Measurements from ENCODE around the gene CXCR6.

The CXCR6 gene

GRCh38 chr3:45922039-45922326, 21.3 kb upstream of the CXCR6 start:
- Histone ChIP-seq H3K36me3 (ENCODE audit: control insufficient read depth, insufficient read depth, low read length) (peaks cover 3% of the 10 kb centered on the region), H3K4me1 (ENCODE audit: control insufficient read depth, insufficient read depth, low read length) (no peaks in the 10 kb centered on the region), H3K4me3 (ENCODE audit: insufficient read depth, low read depth, low read length) (no peak overlapping the region), H3K27ac (ENCODE audit: insufficient read depth, low read depth, low read length, poor library complexity, severe bottlenecking) (no peak overlapping the region), H3K27me3 (ENCODE audit: control insufficient read depth, insufficient read depth, low read length, poor library complexity, severe bottlenecking) (no peaks in the 10 kb centered on the region), H3K9me3 (ENCODE audit: control insufficient read depth, low read length) (no peaks in the 10 kb centered on the region)
- 91 to 93% methylated on average over 3 of the region's 3 CpGs for WGBS, 2 experiments

DNA sequence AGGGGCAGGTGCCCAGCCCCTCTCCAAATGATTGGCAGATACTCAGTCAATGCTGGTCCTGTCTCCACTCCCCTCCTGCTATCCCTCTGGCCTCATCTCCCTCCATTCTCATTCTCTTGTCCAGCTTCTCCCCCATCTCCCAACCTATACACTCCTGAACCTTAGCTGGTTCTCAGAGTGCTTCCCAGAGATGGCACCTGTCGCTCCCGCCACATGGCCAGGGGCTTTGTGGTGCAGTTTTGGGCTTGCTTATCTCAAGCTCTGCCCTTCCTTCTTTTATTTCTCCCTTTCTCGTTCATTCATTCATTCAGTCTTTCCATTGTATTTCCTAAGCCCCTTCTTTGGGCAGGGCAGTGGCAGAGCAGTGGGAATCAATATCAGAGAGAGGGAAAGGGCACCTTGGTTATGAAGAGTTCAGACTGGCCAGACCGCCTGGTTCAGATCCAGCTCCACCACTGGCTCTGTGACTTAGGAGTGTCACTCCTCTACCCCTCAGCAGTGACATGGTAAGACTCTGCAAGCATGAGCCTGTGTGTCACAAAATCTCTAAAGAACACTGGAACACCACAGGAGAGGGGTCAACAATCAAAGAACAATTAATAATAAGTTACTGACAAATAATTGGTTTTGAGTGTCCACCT, 20.2 kb upstream of the CXCR6 start:
- Histone ChIP-seq H3K9me3 (ENCODE audit: control insufficient read depth, low read length) (no peaks in the 10 kb centered on the region), H3K27me3 (ENCODE audit: control insufficient read depth, insufficient read depth, low read length, poor library complexity, severe bottlenecking) (no peaks in the 10 kb centered on the region), H3K4me3 (ENCODE audit: insufficient read depth, low read depth, low read length) (no peak overlapping the region), H3K27ac (ENCODE audit: insufficient read depth, low read depth, low read length, poor library complexity, severe bottlenecking) (no peak overlapping the region), H3K36me3 (ENCODE audit: control insufficient read depth, insufficient read depth, low read length) (peaks cover 3% of the 10 kb centered on the region), H3K4me1 (ENCODE audit: control insufficient read depth, insufficient read depth, low read length) (no peaks in the 10 kb centered on the region)
- WGBS, 2 experiments = 92 to 96% methylated on average over 4 of the region's 4 CpGs

GRCh38 chr3:45923755-45924154, 19.5 kb upstream of the CXCR6 start:
- peaks cover 3% of the 10 kb centered on the region for H3K36me3 ChIP-seq (ENCODE audit: control insufficient read depth, insufficient read depth, low read length)
- H3K4me3 ChIP-seq (ENCODE audit: insufficient read depth, low read depth, low read length) = no peak overlapping the region
- no peaks in the 10 kb centered on the region for H3K9me3 ChIP-seq (ENCODE audit: control insufficient read depth, low read length)
- no peaks in the 10 kb centered on the region for H3K27me3 ChIP-seq (ENCODE audit: control insufficient read depth, insufficient read depth, low read length, poor library complexity, severe bottlenecking)
- no peaks in the 10 kb centered on the region for H3K4me1 ChIP-seq (ENCODE audit: control insufficient read depth, insufficient read depth, low read length)
- H3K27ac ChIP-seq (ENCODE audit: insufficient read depth, low read depth, low read length, poor library complexity, severe bottlenecking) = no peak overlapping the region
- WGBS, 2 experiments = 73 to 79% methylated on average over 3 of the region's 3 CpGs

DNA sequence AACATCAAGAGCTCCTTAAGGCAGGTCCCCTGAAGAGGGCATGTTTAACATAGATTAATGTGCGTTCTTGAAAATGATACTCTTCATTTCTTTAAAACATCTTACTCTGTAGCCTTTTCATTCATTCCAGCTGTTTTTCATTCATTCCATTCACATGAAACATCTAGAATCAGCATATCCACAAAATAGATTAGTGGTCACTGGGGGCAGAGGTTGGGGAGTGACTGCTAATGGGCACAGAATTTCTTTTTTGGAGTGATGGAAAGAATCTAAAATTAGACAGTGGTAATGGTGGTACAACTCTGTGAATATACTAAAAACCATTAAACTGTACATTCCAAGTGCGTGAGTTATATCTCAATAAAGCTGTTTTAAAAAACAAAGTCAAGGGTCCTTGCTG, 15.4 kb upstream of the CXCR6 start:
- H3K27ac ChIP-seq (ENCODE audit: insufficient read depth, low read depth, low read length, poor library complexity, severe bottlenecking) = no peak overlapping the region
- WGBS, 2 experiments = 91 to 98% methylated on average over 2 of the region's 2 CpGs
- peaks cover 12% of the 10 kb centered on the region for H3K36me3 ChIP-seq (ENCODE audit: control insufficient read depth, insufficient read depth, low read length)
- no peak overlapping the region for H3K4me3 ChIP-seq (ENCODE audit: insufficient read depth, low read depth, low read length)
- H3K27me3 ChIP-seq (ENCODE audit: control insufficient read depth, insufficient read depth, low read length, poor library complexity, severe bottlenecking) = no peaks in the 10 kb centered on the region
- H3K9me3 ChIP-seq (ENCODE audit: control insufficient read depth, low read length) = no peaks in the 10 kb centered on the region
- H3K4me1 ChIP-seq (ENCODE audit: control insufficient read depth, insufficient read depth, low read length) = no peaks in the 10 kb centered on the region

GRCh38 chr3:45929042-45929679, 14.1 kb upstream of the CXCR6 start:
- 86 to 88% methylated on average over 9 of the region's 9 CpGs for WGBS, 2 experiments
- no peak overlapping the region for H3K27ac ChIP-seq (ENCODE audit: insufficient read depth, low read depth, low read length, poor library complexity, severe bottlenecking)
- no peak overlapping the region for H3K4me3 ChIP-seq (ENCODE audit: insufficient read depth, low read depth, low read length)
- H3K27me3 ChIP-seq (ENCODE audit: control insufficient read depth, insufficient read depth, low read length, poor library complexity, severe bottlenecking) = no peaks in the 10 kb centered on the region
- peaks cover 12% of the 10 kb centered on the region for H3K36me3 ChIP-seq (ENCODE audit: control insufficient read depth, insufficient read depth, low read length)
- H3K9me3 ChIP-seq (ENCODE audit: control insufficient read depth, low read length) = no peaks in the 10 kb centered on the region
- no peaks in the 10 kb centered on the region for H3K4me1 ChIP-seq (ENCODE audit: control insufficient read depth, insufficient read depth, low read length)

DNA sequence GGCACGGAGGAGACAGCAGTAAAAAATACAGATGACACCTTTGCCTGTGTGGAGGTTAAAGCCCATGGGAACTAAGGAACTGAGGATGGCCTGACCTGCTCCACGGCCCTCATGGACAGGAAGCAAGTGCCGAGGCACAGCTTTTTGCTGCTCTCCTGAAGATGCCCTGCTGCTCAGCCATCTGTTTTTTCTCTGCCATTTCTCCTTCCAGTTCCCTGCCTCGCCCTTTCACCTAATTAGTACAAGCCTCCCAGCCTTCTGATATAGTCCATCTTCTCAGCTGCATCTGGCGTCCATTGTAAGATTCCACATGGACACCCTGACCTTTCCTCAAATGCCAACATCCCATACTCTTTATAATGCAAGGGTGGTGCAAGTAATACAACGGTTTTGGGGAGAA, 11.8 kb upstream of the CXCR6 start:
- no peak overlapping the region for H3K27ac ChIP-seq (ENCODE audit: insufficient read depth, low read depth, low read length, poor library complexity, severe bottlenecking)
- no peaks in the 10 kb centered on the region for H3K27me3 ChIP-seq (ENCODE audit: control insufficient read depth, insufficient read depth, low read length, poor library complexity, severe bottlenecking)
- H3K36me3 ChIP-seq (ENCODE audit: control insufficient read depth, insufficient read depth, low read length) = peaks cover 16% of the 10 kb centered on the region
- no peaks in the 10 kb centered on the region for H3K9me3 ChIP-seq (ENCODE audit: control insufficient read depth, low read length)
- 92 to 93% methylated on average over 6 of the region's 6 CpGs for WGBS, 2 experiments
- no peaks in the 10 kb centered on the region for H3K4me1 ChIP-seq (ENCODE audit: control insufficient read depth, insufficient read depth, low read length)
- H3K4me3 ChIP-seq (ENCODE audit: insufficient read depth, low read depth, low read length) = no peak overlapping the region

- 94 to 97% methylated on average over 4 of the region's 4 CpGs for WGBS, 2 experiments
- peaks cover 19% of the 10 kb centered on the region for H3K36me3 ChIP-seq (ENCODE audit: control insufficient read depth, insufficient read depth, low read length)
- no peak overlapping the region for H3K4me3 ChIP-seq (ENCODE audit: insufficient read depth, low read depth, low read length)
- no peaks in the 10 kb centered on the region for H3K4me1 ChIP-seq (ENCODE audit: control insufficient read depth, insufficient read depth, low read length)
- H3K27ac ChIP-seq (ENCODE audit: insufficient read depth, low read depth, low read length, poor library complexity, severe bottlenecking) = no peak overlapping the region
- H3K27me3 ChIP-seq (ENCODE audit: control insufficient read depth, insufficient read depth, low read length, poor library complexity, severe bottlenecking) = no peaks in the 10 kb centered on the region
- no peaks in the 10 kb centered on the region for H3K9me3 ChIP-seq (ENCODE audit: control insufficient read depth, low read length)
Measured at GRCh38 chr3:45932112-45932511, 11.2 kb upstream of the CXCR6 start.

GRCh38 chr3:45933591-45933990, 9.7 kb upstream of the CXCR6 start:
- 93% methylated on average over 4 of the region's 4 CpGs for WGBS, 2 experiments
- Histone ChIP-seq H3K27ac (ENCODE audit: insufficient read depth, low read depth, low read length, poor library complexity, severe bottlenecking) (no peak overlapping the region), H3K9me3 (ENCODE audit: control insufficient read depth, low read length) (no peaks in the 10 kb centered on the region), H3K36me3 (ENCODE audit: control insufficient read depth, insufficient read depth, low read length) (peaks cover 21% of the 10 kb centered on the region), H3K4me3 (ENCODE audit: insufficient read depth, low read depth, low read length) (no peak overlapping the region), H3K27me3 (ENCODE audit: control insufficient read depth, insufficient read depth, low read length, poor library complexity, severe bottlenecking) (no peaks in the 10 kb centered on the region), H3K4me1 (ENCODE audit: control insufficient read depth, insufficient read depth, low read length) (no peaks in the 10 kb centered on the region)

GRCh38 chr3:45936261-45936660, 7.0 kb upstream of the CXCR6 start:
- H3K27me3 ChIP-seq (ENCODE audit: control insufficient read depth, insufficient read depth, low read length, poor library complexity, severe bottlenecking) = no peaks in the 10 kb centered on the region
- 89 to 90% methylated on average over 9 of the region's 9 CpGs for WGBS, 2 experiments
- no peak overlapping the region for H3K27ac ChIP-seq (ENCODE audit: insufficient read depth, low read depth, low read length, poor library complexity, severe bottlenecking)
- no peaks in the 10 kb centered on the region for H3K4me1 ChIP-seq (ENCODE audit: control insufficient read depth, insufficient read depth, low read length)
- peaks cover 15% of the 10 kb centered on the region for H3K36me3 ChIP-seq (ENCODE audit: control insufficient read depth, insufficient read depth, low read length)
- H3K9me3 ChIP-seq (ENCODE audit: control insufficient read depth, low read length) = no peaks in the 10 kb centered on the region
- H3K4me3 ChIP-seq (ENCODE audit: insufficient read depth, low read depth, low read length) = no peak overlapping the region

DNA sequence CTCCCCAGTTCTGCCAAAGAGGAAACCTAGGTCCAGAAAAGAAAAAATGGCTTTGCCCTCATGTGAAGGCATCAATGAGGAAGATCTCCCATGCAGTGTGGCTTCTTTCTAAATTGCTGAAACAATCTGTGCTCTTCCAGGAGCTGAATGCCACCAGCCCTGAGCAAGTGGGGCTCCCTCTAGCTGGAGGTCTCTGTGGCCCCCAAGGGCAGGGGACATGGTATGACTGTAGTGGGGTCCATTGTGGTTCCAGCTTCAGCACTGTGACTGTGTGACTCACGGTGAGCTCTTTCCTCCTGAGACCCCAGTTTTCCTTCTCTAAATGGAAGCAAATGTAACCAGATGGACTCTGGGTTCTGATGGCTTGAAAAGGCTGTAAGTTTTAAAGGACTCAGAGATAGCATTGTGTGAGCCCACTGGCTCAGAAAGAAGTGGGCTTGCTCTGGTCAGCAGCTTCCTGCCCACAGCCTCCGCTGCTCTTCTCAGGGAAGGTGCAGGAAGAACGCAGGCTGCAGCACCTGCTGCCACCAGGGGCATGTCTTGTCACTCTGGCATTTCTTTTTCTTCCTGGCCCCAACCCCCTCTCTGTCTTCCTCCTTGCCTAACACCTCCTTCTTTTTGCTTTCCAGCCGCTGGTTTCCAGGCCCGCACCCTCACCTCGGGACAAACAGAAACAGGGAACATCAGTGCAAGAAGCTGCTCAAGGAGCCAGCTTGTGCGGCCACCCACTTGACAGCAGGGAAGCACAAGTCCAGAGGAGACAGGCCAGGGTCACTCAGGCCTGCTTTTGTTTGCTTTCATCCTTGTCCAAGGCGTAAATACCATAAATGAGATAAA, 5.8 kb upstream of the CXCR6 start:
- Histone ChIP-seq H3K36me3 (ENCODE audit: control insufficient read depth, insufficient read depth, low read length) (peaks cover 9% of the 10 kb centered on the region), H3K9me3 (ENCODE audit: control insufficient read depth, low read length) (no peaks in the 10 kb centered on the region), H3K4me1 (ENCODE audit: control insufficient read depth, insufficient read depth, low read length) (no peaks in the 10 kb centered on the region), H3K4me3 (ENCODE audit: insufficient read depth, low read depth, low read length) (no peak overlapping the region), H3K27ac (ENCODE audit: insufficient read depth, low read depth, low read length, poor library complexity, severe bottlenecking) (no peak overlapping the region), H3K27me3 (ENCODE audit: control insufficient read depth, insufficient read depth, low read length, poor library complexity, severe bottlenecking) (no peaks in the 10 kb centered on the region)
- WGBS, 2 experiments = 90 to 91% methylated on average over 8 of the region's 8 CpGs
